Activated CD8-positive, alpha-beta T cell treated with anti-CD3 and anti-CD28 coated beads for 36 hours (primary cell): ENCODE data around the gene FASN. TPM values are rescaled to one million over a fixed set of nuclear protein-coding genes. Genes with fewer than 3 reads are reported as not detected.
A peak's percentile ranks its signal among the peaks of the same experiment; 100 is the strongest.

ENCODE experiments used
- ATAC-seq: fragments of 200-7000 bp; cut with Tn5 transposase; one replicate; pipeline ENCODE4 v1.10.0; 2021; ENCODE audit warnings: mild to moderate bottlenecking, moderate library complexity
- CTCF ChIA-PET: fragments of 350-600 bp; sonication (Branson Sonifier 250); formaldehyde crosslinking; loops from one replicate; lab custom pipeline; 2021; ENCODE audit warnings: antibody characterized with exemption; lab: Charles Lee
- POLR2A ChIA-PET: fragments of 350-600 bp; sonication (Branson Sonifier 250); formaldehyde crosslinking; loops from one replicate; lab custom pipeline; 2021; ENCODE audit warnings: antibody characterized with exemption; lab: Charles Lee
- DNase-seq: peaks from one replicate; pipeline ENCODE4 v3.0.0-alpha.2; 2020
- H3K27ac Mint-ChIP-seq: one replicate; pipeline ENCODE4 v1.8.0; 2021; ENCODE audit warnings: mild to moderate bottlenecking, mixed read lengths
- H3K27me3 Mint-ChIP-seq: one replicate; pipeline ENCODE4 v1.8.0; 2021; ENCODE audit warnings: mixed read lengths
- H3K36me3 Mint-ChIP-seq: one replicate; pipeline ENCODE4 v1.8.0; 2021; ENCODE audit warnings: low read depth, mixed read lengths
- H3K4me1 Mint-ChIP-seq: one replicate; pipeline ENCODE4 v1.8.0; 2021; ENCODE audit warnings: low read depth, mixed read lengths
- H3K4me3 Mint-ChIP-seq: one replicate; pipeline ENCODE4 v1.8.0; 2021; ENCODE audit warnings: mild to moderate bottlenecking, moderate library complexity, mixed read lengths
- H3K9me3 Mint-ChIP-seq: one replicate; pipeline ENCODE4 v1.8.0; 2021; ENCODE audit warnings: mixed read lengths
- intact Hi-C: fragments of 100-400 bp; cut with micrococcal nuclease; formaldehyde crosslinking; loops from one replicate; pipeline ENCODE4 v1.10.0; 2022
- total RNA-seq, 2 experiments: library from RNA; stranded (reverse); gene quantifications; one replicate each; pipeline ENCODE4 v1.2.3, GENCODE V29; 2021
- TF ChIP-seq, protein P1 (sequence below): fragments of 200-600 bp; IDR thresholded peaks from one replicate; pipeline ENCODE4 v1.8.0; 2022; ENCODE audit warnings: antibody characterized with exemption, mild to moderate bottlenecking

Gene FASN
- total RNA-seq, 2 experiments from 2014 or later: 250 to 260 TPM

DNA sequence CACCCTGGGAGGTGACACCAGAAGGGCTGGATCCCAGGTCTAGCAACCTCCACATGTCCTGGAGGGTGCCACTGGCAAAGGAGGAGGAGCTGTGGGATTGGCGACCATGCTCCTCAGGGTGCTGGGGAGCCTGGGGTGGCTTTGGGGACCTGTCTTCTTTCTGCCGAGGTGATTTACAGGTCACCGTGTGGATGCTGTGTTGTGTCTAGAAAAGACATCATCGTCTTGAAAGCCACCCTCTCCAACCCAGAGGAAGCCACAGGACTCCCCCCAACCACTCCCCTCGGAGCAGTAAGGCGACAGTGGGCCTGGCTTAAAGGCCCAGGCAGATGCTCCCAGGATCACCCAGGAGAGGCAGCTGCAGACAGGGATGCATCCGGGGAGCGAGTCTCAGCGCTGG, 29.7 kb upstream of the FASN start:
- no peak for ATAC-seq
- H3K4me3 Mint-ChIP-seq: peak overlapping the region; percentile 66
- peaks cover 47% of the 10 kb centered on the region for H3K4me1 Mint-ChIP-seq
- H3K27ac Mint-ChIP-seq: peak overlapping the region; percentile 91
- ChIA-PET CTCF (interaction anchor here (0.9 to 1.7 kb wide), 2 partner anchors 29 to 90 kb away, joined by 3 to 4 read pairs; partner anchors contain the start of gene DCXR), POLR2A (interaction anchor here (0.9 to 4.0 kb wide), 6 partner anchors 9 to 165 kb away, joined by 3 to 20 read pairs (median 4); partner anchors contain the start of gene DCXR)
- TF ChIP-seq, protein P1, sequence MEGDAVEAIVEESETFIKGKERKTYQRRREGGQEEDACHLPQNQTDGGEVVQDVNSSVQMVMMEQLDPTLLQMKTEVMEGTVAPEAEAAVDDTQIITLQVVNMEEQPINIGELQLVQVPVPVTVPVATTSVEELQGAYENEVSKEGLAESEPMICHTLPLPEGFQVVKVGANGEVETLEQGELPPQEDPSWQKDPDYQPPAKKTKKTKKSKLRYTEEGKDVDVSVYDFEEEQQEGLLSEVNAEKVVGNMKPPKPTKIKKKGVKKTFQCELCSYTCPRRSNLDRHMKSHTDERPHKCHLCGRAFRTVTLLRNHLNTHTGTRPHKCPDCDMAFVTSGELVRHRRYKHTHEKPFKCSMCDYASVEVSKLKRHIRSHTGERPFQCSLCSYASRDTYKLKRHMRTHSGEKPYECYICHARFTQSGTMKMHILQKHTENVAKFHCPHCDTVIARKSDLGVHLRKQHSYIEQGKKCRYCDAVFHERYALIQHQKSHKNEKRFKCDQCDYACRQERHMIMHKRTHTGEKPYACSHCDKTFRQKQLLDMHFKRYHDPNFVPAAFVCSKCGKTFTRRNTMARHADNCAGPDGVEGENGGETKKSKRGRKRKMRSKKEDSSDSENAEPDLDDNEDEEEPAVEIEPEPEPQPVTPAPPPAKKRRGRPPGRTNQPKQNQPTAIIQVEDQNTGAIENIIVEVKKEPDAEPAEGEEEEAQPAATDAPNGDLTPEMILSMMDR: no peak
- no peaks in the 10 kb centered on the region for H3K27me3 Mint-ChIP-seq
- DNase-seq: peak; percentile 43
- intact Hi-C loops: no loop called here
- no peaks in the 10 kb centered on the region for H3K9me3 Mint-ChIP-seq
- peaks cover 14% of the 10 kb centered on the region for H3K36me3 Mint-ChIP-seq

GRCh38 chr17:82127315-82127595, 29.2 kb upstream of the FASN start:
- ChIA-PET CTCF (interaction anchor here (0.6 to 2.0 kb wide), 8 partner anchors 12 to 206 kb away, joined by 3 to 8 read pairs (median 4); partner anchors contain the start of genes DCXR and SECTM1), POLR2A (interaction anchor here (0.9 to 4.0 kb wide), 10 partner anchors 8 to 165 kb away, joined by 3 to 20 read pairs (median 4); partner anchors contain the start of gene DCXR)
- intact Hi-C loops: no loop called here
- DNase-seq (no peak), ATAC-seq (peak; percentile 12)
- Mint-ChIP-seq H3K4me1 (peaks cover 50% of the 10 kb centered on the region), H3K27ac (peak overlapping the region; percentile 91), H3K36me3 (peaks cover 16% of the 10 kb centered on the region), H3K4me3 (peak overlapping the region; percentile 66), H3K9me3 (no peaks in the 10 kb centered on the region), H3K27me3 (no peaks in the 10 kb centered on the region)
- TF ChIP-seq, protein P1: no peak

- ChIA-PET POLR2A (interaction anchor here (0.9 to 4.0 kb wide), 9 partner anchors 8 to 166 kb away, joined by 3 to 20 read pairs (median 4); partner anchors contain the start of gene DCXR), CTCF (interaction anchor here (0.6 to 2.0 kb wide), 10 partner anchors 12 to 207 kb away, joined by 3 to 8 read pairs (median 3); partner anchors contain the start of genes DCXR and SECTM1)
- H3K27me3 Mint-ChIP-seq: no peaks in the 10 kb centered on the region
- H3K9me3 Mint-ChIP-seq: no peaks in the 10 kb centered on the region
- intact Hi-C loops: no loop called here
- peaks cover 16% of the 10 kb centered on the region for H3K36me3 Mint-ChIP-seq
- ATAC-seq (peak; percentile 89), DNase-seq (peak; percentile 87)
- TF ChIP-seq, protein P1: peak; percentile 33
- peak overlapping the region; percentile 91 for H3K27ac Mint-ChIP-seq
- peaks cover 55% of the 10 kb centered on the region for H3K4me1 Mint-ChIP-seq
- H3K4me3 Mint-ChIP-seq: peak overlapping the region; percentile 66
Measured at GRCh38 chr17:82126556-82127314, 28.7 kb upstream of the FASN start.

DNA sequence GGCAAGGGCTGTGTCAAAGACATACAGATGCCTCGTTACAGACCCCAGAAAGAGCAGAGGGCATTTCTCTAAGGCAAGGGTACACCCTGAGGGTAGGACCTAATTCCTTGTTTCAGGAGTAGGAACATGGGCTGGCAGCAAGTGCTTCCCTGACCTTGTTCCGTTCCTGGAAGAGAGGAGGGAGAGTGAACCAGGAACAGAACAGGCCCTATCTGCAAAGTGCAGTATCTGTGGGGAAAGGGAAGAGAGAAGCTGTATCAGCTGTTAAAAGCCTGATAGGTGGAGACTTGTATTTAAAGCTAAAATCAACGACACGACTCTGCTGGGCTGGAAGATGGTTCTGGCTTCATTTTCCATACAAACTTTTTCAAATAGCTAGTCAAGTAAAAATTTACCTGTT, 26.1 kb upstream of the FASN start:
- ChIA-PET POLR2A (interaction anchor here (0.9 kb wide), 1 partner anchor 22 kb away, joined by 3 read pairs; no protein-coding TSS in a partner anchor), CTCF (interaction anchor here (1.2 to 2.0 kb wide), 2 partner anchors 18 to 94 kb away, joined by 3 to 7 read pairs; no protein-coding TSS in a partner anchor)
- Mint-ChIP-seq H3K4me1 (peaks cover 71% of the 10 kb centered on the region), H3K27ac (peak overlapping the region; percentile 30), H3K27me3 (no peaks in the 10 kb centered on the region), H3K36me3 (peaks cover 19% of the 10 kb centered on the region), H3K4me3 (no peak overlapping the region), H3K9me3 (no peaks in the 10 kb centered on the region)
- TF ChIP-seq, protein P1: no peak
- intact Hi-C loops: no loop called here
- ATAC-seq (no peak), DNase-seq (no peak)
